GM12872 (cell line): ENCODE measurements around the gene AKAP5.

Experiments
- CTCF ChIP-seq: IDR thresholded peaks from 3 replicates; pipeline ENCODE4 v1.5.1; 2011; ENCODE audit warnings: low read depth, mild to moderate bottlenecking, low read length, moderate library complexity; ENCODE audit not compliant: insufficient read depth

AKAP5 gene

GRCh38 chr14:64463195-64463594 lies 2.1 kb upstream of the AKAP5 start:
- no peak for TF ChIP-seq CTCF

GRCh38 chr14:64463873-64464272 lies 1.4 kb upstream of the AKAP5 start:
- no peak for TF ChIP-seq CTCF

DNA sequence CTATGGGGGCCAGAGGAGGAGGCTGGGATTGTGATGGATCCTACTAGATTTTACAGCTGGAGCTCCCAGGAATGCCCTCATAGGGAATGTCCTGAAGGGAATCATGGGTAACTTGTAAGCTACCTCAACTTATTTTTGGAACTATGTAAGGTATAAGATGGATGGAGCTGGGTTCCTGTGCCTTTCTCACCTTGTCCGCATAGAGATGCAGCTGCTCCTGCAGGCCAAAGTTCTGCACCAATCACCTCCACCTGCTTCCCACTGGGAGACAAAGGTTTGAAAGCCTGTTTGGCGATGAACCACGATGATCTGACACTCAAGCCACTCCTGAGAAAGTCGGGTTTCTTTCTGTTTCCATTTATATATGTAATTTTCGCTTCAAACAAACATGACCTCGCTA lies 648 bp upstream of the AKAP5 start:
- no peak for TF ChIP-seq CTCF

DNA sequence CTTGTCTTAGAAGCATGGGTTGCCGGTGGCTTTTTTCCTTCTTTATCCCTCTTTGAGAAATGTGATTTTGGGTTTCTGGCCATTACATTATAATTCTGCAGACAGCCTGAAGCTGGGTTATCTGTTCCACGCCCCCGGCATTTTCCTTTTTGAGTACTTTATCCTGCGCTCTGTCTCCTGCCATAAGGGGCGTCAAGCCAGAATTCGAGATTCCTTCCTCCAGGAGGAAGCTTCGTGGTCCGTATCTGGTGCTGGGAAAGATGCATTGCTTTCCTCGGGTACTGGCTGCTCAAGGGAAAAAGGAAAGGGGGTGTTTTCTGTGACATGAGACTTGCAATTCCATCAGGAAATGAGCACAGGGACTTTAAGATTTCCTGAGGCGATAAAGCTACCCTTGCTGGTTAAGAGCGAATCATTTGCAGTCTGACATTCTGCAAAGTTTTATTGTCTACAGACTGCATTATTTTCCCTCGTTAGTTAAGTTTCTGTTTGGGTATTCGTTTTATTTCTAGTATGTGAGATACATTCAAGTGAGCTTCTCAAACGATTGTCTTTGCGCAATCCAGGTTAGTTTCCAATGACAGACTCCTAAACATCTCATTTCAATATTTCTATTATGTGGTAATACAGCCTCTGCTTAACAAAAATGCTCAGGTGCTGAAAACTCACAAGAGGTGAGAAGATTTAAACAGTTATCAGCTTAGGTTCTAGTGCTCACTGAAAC lies 694 bp downstream of the AKAP5 start:
- TF ChIP-seq CTCF: no peak

DNA sequence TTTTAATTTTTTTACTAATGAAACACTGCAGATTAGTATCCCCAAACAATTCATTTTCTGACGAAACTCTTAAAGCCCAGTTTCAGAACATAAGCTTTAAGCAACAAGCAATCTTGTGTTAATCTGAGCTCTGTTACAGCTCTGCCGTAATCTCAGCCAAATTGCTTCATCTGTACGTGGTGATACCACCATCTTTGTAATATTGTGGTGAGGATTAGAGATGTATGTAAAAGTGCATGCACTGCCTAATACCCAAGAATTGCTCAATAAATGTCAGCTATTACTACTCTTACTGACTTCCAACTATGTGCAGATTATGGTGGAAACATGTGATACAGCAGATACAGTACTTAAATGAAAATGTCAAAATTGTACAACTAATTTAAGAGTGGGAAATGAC lies 1.8 kb downstream of the AKAP5 start:
- no peak for TF ChIP-seq CTCF

GRCh38 chr14:64467566-64467965 lies 2.3 kb downstream of the AKAP5 start:
- no peak for TF ChIP-seq CTCF

GRCh38 chr14:64468451-64468850 lies 3.2 kb downstream of the AKAP5 start:
- TF ChIP-seq CTCF: no peak
